Dedifferentiated amniotic fluid mesenchymal stem cell (primary cell): ENCODE measurements around the gene SH3BGR.

Source experiments
- DNase-seq: peaks from one replicate; pipeline ENCODE4 v3.0.0-alpha.2; 2016; ENCODE audit errors: extremely low spot score

The SH3BGR gene

DNA sequence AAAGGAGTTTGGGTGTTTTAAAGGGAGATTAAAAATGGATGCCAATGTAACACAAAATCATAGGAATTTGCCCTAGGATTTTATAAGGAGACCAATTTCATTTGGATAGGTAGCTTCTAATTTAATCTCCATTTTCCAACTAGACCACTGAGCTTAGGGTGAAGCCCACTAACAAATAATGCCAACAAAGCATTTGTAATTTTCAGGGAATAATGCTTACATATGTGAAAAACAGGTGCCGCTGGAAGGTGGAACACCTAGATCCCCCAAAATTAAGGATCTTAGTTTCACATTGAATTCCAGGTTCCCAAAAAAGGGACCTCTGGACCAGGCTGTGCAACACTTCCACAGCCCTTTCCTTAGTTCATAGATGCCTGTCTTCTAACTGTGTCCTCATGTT is 94.8 kb downstream of the SH3BGR start:
- no peak for DNase-seq

DNA sequence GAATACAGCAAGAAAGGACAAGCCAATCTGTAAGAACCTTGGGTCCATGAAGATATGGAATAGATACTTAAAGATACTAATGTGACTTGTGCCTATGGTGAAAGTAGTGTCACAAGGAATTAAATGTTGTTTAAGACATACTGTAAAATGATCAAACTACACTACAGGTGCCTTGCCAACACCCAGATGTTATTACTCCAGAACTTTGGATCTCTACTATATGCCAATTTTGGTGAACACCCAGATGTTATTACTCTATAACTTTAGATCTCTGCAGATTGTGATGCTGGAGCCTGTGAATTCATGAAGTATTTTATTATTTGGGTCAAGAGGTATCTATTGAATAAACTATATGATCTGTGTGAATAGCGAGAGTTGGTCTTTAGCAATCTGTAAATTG is 101.1 kb downstream of the SH3BGR start:
- DNase-seq, result no peak

DNA sequence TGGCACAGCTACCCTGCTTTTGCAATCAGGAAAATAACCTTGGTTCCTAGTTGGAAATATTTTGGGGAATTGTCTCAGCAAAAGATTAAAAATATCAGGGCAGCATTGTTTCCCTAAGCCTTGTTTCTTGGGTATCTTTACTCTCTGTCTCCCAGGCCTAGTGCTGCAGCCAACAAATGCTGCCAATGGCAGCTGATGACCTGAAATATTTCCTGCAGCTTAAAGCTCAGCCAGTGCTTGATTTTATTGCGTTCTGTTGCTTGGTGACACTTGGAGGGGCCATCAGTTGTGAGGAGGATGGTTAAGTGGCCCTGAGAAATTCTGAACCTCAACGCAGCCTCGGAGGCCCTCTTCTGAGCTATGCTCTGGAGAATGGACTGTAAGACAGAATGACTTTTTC is 101.6 kb downstream of the SH3BGR start:
- DNase-seq, result no peak

DNA sequence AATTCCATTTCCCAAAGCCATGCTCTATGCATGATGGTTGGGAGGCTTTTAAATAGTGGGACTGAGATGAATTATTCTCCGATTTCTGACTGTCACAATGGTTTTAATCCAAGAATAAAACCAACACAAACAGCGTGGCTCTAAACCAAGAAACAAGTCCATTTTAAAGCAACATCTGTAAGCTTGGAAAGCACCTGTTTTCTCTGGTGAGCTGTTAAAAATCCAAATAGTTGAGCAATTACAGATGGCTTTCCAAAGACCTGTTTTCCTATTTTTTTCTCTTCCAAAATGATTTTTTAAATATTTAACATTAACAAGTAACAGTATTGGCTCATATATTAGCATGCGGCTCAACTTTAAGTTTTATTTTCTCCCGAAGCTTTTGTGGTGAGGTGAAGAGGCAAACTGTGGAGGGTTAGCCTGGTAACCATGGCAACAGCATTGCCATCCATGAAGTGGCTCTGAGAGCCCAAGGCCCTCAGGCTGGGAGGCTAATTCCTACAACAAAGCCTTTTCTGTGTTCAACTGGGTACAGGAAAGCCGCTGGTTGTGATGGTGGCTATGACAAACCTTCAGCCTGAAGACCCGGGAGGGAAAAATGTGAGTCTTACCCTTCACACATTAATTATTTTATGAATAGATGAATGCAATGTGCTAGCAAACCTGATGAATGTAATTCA is 104.3 kb downstream of the SH3BGR start:
- DNase-seq, result no peak

DNA sequence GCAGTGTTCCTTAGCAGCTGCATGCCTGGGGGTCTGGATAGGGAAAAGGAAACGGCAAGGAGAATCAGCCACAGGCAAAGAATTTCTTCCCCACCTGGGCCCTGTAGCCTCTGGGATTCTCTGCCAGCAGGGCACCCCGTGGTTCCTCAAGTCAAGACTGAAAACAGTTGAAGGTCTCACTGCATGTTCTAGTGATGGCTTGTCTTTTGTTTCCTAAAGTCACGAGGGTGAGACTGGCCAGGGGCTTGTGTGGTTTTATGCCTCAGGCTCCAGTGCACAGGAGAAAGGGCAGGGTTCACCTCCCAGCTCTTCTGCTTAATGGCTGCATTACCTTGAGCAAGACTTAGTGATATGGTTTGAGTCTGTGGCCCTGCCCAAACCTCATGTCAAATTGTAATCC is 107.7 kb downstream of the SH3BGR start:
- DNase-seq, result no peak

DNA sequence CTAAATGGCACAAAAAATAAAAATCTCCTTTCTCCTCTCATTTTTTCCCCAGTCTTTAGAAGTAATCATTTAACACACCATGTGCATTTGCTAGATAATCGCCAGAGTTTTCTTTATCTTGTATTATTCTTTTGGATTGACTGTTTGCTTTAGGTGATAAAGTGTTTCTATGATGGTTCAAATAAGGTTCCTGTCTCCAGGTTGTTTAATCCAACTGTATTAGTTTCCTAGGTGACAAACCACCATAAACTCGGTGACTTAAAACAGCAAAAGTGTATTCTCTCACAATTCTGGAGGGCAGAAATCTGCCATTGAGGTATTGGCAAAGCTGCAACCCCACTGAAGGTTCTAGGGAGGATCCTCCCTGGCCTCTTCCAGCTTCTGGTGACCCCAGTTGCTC is 109.4 kb downstream of the SH3BGR start:
- no peak for DNase-seq

DNA sequence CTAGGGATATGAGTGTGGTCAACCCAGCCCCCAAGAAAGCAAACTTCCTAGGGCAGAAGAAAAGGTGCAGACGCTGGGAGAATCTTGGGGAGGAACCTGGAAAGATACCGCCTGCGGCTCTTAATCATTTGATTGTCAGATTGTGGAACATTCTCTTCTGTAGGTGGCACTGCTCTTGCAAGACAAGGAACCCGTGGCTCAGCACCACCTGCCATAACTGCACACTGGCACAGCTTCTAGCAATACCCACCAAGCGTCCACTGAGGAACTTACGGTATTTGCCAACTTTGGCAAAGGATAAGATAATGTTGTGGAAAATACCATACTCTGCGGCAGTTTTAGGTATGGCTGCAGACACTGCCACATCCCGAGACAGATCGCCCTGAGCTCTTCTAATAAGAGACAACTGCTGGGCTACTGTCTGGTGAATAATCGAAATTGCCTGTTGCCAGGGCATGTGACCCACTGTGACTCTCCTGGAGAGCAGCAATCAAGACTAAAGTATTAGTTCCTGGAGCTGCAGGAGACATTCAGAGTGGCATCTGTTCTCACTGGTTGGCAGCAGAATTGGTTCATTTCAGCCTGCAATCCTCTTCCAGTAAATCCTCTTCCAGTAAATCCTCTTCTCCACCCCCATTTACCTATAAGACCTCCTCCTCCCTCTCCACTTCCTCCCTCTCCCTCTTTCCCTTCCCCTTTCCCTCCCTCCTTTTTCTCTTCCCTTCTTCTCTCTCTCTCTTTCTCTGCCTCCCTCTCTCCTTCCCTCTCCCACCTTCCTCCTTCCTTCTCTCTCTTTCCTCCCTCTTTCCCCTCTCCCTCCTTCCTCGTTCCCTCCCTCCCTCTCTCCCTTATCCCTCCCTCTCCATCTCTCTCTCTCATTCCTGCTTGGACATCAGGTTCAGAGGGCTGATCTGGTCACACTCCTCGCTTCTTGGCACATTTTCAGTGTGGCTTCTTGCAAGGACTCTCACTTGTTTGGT is 111.3 kb downstream of the SH3BGR start:
- DNase-seq, result no peak

DNA sequence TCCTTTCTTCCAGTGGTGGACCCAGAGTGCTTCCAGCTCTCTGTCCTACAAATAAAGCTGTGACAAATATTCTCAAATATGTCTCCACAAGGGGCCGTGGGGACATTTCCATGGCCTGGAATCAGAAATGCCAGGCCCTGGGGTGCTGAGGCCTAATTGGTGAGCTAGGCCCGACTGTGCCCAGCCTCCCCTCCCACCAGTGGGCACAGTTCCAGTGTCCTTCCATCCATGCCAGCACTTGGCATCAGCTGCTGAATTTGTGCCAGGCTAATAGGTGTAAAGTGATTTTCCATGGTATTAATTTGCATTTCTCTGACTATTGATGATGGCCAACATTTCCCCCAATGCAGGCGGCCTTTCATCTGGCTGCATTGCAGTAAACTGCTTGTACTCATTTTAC is 112.4 kb downstream of the SH3BGR start:
- no peak for DNase-seq
